ENCODE results near the gene OR4A16. TPM values are rescaled to one million over a fixed set of nuclear protein-coding genes. Genes with fewer than 3 reads are reported as not detected.

OR4A16 gene, protein sequence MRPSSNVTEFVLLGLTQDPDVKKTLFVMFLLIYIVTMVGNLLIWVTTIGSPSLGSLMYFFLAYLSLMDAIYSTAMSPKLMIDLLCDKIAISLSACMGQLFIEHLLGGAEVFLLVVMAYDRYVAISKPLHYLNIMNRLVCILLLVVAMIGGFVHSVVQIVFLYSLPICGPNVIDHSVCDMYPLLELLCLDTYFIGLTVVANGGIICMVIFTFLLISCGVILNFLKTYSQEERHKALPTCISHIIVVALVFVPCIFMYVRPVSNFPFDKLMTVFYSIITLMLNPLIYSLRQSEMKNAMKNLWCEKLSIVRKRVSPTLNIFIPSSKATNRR
- not detected in 2 replicates for polyA plus RNA-seq (2012; rRNA removed)
- polyA plus RNA-seq (2012; cell fraction: cytosol; rRNA removed) = not detected in 2 replicates
- polyA plus RNA-seq (2012; cell fraction: nucleus; rRNA removed) = not detected in 2 replicates

DNA sequence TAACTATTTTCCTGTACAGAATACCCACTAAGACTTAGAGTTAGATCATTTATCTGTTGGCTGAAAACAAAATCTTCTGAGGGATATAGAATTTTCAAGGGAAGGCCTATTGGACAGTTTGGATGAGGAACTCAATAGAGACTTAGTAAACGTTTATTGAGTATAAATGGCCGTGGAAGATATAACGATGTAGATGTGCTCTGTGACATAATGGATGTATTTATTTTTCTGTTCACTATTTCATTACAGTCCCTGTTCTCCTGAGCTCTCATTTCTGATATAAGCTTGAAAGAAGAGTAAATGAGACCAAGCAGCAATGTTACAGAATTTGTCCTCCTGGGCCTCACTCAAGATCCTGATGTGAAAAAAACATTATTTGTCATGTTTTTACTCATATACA is at the start of gene OR4A16:
OR4A16 (plus strand) TSS at position 301 of the 400 bp plus-strand sequence; CDS start at position 301, 0 bp downstream.
- Histone ChIP-seq H2AFZ (ENCODE audit: low read depth) (no peak within 1 kb of the TSS), H3K9me3 (no peaks in the 10 kb centered on the region), H3K4me1 (ENCODE audit: control insufficient read depth in 1 of 2, insufficient read depth in 2 of 2, low read depth in 1 of 2, low read length in 1 of 2) (no peaks in the 10 kb centered on the region), H3K4me3 (ENCODE audit: low read depth in 2 of 2, low read length in 1 of 2) (no peak within 1 kb of the TSS), H3K36me3 (replicated peaks in 1 of 2; ENCODE audit: control insufficient read depth in 1 of 2, insufficient read depth in 2 of 2, low read length in 1 of 2) (no peaks in the 10 kb centered on the region), H3K27me3 (ENCODE audit: insufficient read depth) (no peaks in the 10 kb centered on the region), H3K9me2 (0 out of 2 replicates have a peak, but pooled peaks cover 3% of the 10 kb centered on the region), H3K4me2 (no peak within 1 kb of the TSS), H3F3A (replicated peaks; ENCODE audit: insufficient read depth) (no peaks in the 10 kb centered on the region), H3K27ac (ENCODE audit: low read depth in 2 of 2, low read length in 1 of 2) (no peak within 1 kb of the TSS), H3K79me2 (ENCODE audit: insufficient read depth) (no peaks in the 10 kb centered on the region), H4K20me1 (ENCODE audit: insufficient read depth) (no peaks in the 10 kb centered on the region), H3K9ac (no peak within 1 kb of the TSS)
- POLR2A ChIA-PET = no interaction called here
- no peak for TF ChIP-seq CHD2 (IDR thresholded peaks at IDR 0.05; ENCODE audit: low read length, partially characterized antibody)
- no peak for TF ChIP-seq NRF1 (IDR thresholded peaks at IDR 0.05; ENCODE audit: low read depth, low read length)
- TF ChIP-seq EP300 (IDR thresholded peaks at IDR 0.05; ENCODE audit: borderline replicate concordance in 1 of 2, low read depth in 1 of 2, low read length in 1 of 2) = no peak
- CTCF ChIA-PET = no interaction called here
- 0% methylated on average over 3 of the region's 3 CpGs for WGBS (ENCODE audit: low lambda C conversion rate)
- DNase-seq = no peak

DNA sequence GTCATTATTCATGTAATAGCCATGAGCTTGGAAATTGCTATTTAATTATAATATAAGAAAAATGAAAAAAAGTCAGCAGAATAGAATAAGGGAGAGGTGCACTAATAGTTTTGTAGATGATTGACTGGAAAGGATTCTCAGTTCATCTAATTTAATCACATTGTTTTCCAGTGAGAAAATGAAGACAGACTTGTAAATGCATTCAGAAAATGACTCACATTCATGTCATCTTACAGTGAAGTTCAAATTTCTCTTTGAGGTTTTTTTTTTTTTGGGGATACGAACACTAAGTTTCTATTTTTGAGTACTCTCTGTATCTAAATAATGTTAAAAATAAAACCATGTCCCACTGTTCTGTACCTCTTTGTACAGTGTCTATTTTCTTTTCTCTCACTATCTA is 18.5 kb upstream of the OR4A16 start:
- Histone ChIP-seq H3K27ac (ENCODE audit: low read depth in 2 of 2, low read length in 1 of 2) (no peak overlapping the region), H3K27me3 (ENCODE audit: insufficient read depth) (no peaks in the 10 kb centered on the region), H3K4me3 (ENCODE audit: low read depth in 2 of 2, low read length in 1 of 2) (no peak overlapping the region), H3F3A (replicated peaks; ENCODE audit: insufficient read depth) (no peaks in the 10 kb centered on the region), H3K36me3 (replicated peaks in 1 of 2; ENCODE audit: control insufficient read depth in 1 of 2, insufficient read depth in 2 of 2, low read length in 1 of 2) (no peaks in the 10 kb centered on the region), H2AFZ (ENCODE audit: low read depth) (no peak overlapping the region), H3K9me2 (no peaks in the 10 kb centered on the region), H3K9me3 (no peaks in the 10 kb centered on the region), H3K4me2 (no peak overlapping the region), H3K79me2 (ENCODE audit: insufficient read depth) (no peaks in the 10 kb centered on the region), H3K4me1 (ENCODE audit: control insufficient read depth in 1 of 2, insufficient read depth in 2 of 2, low read depth in 1 of 2, low read length in 1 of 2) (no peaks in the 10 kb centered on the region), H4K20me1 (ENCODE audit: insufficient read depth) (no peaks in the 10 kb centered on the region), H3K9ac (no peak overlapping the region)
- ChIA-PET POLR2A (no interaction called here), CTCF (no interaction called here)
- no peak for DNase-seq
- 2% methylated on average over 1 of the region's 1 CpG for WGBS (ENCODE audit: low lambda C conversion rate)
- no peak for TF ChIP-seq NFIC (IDR thresholded peaks at IDR 0.05; ENCODE audit: borderline replicate concordance)
- TF ChIP-seq, protein P1, sequence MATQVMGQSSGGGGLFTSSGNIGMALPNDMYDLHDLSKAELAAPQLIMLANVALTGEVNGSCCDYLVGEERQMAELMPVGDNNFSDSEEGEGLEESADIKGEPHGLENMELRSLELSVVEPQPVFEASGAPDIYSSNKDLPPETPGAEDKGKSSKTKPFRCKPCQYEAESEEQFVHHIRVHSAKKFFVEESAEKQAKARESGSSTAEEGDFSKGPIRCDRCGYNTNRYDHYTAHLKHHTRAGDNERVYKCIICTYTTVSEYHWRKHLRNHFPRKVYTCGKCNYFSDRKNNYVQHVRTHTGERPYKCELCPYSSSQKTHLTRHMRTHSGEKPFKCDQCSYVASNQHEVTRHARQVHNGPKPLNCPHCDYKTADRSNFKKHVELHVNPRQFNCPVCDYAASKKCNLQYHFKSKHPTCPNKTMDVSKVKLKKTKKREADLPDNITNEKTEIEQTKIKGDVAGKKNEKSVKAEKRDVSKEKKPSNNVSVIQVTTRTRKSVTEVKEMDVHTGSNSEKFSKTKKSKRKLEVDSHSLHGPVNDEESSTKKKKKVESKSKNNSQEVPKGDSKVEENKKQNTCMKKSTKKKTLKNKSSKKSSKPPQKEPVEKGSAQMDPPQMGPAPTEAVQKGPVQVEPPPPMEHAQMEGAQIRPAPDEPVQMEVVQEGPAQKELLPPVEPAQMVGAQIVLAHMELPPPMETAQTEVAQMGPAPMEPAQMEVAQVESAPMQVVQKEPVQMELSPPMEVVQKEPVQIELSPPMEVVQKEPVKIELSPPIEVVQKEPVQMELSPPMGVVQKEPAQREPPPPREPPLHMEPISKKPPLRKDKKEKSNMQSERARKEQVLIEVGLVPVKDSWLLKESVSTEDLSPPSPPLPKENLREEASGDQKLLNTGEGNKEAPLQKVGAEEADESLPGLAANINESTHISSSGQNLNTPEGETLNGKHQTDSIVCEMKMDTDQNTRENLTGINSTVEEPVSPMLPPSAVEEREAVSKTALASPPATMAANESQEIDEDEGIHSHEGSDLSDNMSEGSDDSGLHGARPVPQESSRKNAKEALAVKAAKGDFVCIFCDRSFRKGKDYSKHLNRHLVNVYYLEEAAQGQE (IDR thresholded peaks at IDR 0.05; ENCODE audit: low read depth, low read length) = no peak
- TF ChIP-seq FOXJ3 (CRISPR knock-in tag; IDR thresholded peaks at IDR 0.05) = no peak
- TF ChIP-seq MEF2A (IDR thresholded peaks at IDR 0.05; ENCODE audit: borderline replicate concordance, low read depth) = no peak
- TF ChIP-seq TEAD4 (IDR thresholded peaks at IDR 0.05; ENCODE audit: borderline replicate concordance, insufficient read depth) = no peak
- TF ChIP-seq, protein P2, sequence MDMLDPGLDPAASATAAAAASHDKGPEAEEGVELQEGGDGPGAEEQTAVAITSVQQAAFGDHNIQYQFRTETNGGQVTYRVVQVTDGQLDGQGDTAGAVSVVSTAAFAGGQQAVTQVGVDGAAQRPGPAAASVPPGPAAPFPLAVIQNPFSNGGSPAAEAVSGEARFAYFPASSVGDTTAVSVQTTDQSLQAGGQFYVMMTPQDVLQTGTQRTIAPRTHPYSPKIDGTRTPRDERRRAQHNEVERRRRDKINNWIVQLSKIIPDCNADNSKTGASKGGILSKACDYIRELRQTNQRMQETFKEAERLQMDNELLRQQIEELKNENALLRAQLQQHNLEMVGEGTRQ (IDR thresholded peaks at IDR 0.05; ENCODE audit: borderline replicate concordance, low read depth, low read length) = no peak
- no peak for TF ChIP-seq EP300 (IDR thresholded peaks at IDR 0.05; ENCODE audit: borderline replicate concordance in 1 of 2, low read depth in 1 of 2, low read length in 1 of 2)
- TF ChIP-seq GABPA (IDR thresholded peaks at IDR 0.05; ENCODE audit: low read depth) = no peak
- TF ChIP-seq RCOR1 (IDR thresholded peaks at IDR 0.05; ENCODE audit: low read length) = no peak
- TF ChIP-seq ELF1 (IDR thresholded peaks at IDR 0.05) = no peak
- no peak for TF ChIP-seq TCF12 (IDR thresholded peaks at IDR 0.05)
- no peak for TF ChIP-seq FOXM1 (IDR thresholded peaks at IDR 0.05; ENCODE audit: low read depth)
- TF ChIP-seq, protein P3, sequence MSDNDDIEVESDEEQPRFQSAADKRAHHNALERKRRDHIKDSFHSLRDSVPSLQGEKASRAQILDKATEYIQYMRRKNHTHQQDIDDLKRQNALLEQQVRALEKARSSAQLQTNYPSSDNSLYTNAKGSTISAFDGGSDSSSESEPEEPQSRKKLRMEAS (IDR thresholded peaks at IDR 0.05; ENCODE audit: low read depth) = no peak
- no peak for TF ChIP-seq FOSL2 (IDR thresholded peaks at IDR 0.05; ENCODE audit: borderline replicate concordance, low read depth)
- TF ChIP-seq JUND (IDR thresholded peaks at IDR 0.05) = no peak

Measured in SK-N-SH (cell line).